GM21737 (cell line): ENCODE data around the gene SELENON.

Experiments used
- ATAC-seq: cut with Tn5 transposase; IDR thresholded peaks from one replicate; pipeline ENCODE4 v1.9.1; 2021; ENCODE audit warnings: mild to moderate bottlenecking, moderate library complexity; ENCODE audit not compliant: unreplicated experiment

The SELENON gene, protein sequence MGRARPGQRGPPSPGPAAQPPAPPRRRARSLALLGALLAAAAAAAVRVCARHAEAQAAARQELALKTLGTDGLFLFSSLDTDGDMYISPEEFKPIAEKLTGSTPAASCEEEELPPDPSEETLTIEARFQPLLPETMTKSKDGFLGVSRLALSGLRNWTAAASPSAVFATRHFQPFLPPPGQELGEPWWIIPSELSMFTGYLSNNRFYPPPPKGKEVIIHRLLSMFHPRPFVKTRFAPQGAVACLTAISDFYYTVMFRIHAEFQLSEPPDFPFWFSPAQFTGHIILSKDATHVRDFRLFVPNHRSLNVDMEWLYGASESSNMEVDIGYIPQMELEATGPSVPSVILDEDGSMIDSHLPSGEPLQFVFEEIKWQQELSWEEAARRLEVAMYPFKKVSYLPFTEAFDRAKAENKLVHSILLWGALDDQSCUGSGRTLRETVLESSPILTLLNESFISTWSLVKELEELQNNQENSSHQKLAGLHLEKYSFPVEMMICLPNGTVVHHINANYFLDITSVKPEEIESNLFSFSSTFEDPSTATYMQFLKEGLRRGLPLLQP

DNA sequence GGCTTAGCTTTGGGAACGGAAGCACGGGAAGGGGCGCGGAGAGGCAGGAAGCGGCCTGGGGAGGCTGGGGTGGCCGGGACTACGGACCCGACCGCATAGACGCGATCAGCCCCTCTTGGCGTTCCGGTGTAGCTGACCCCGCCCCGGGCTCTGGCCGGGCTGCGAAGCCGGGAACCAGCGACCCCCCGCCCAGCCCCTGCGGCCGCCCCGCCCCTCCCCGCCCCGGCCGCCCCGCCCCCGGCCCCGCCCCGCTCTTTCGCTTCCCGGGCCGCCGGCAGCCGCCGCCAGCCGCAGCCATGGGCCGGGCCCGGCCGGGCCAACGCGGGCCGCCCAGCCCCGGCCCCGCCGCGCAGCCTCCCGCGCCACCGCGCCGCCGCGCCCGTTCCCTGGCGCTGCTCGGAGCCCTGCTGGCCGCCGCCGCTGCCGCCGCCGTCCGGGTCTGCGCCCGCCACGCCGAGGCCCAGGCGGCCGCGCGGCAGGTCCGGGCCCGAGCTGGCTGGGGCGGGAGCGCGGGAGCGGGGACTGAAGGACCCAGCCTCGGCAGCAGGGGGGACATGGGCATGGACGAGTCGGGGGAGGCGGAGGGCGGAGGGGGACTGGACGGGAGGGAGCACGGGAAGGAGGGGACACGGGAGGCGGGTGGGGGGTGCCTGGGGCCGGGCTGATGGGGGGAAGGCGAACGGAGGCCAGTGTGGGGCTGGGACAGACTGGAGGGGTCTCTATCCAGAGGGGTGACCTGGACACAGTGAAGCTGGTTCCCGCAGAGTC lies at the start of gene SELENON:
TSS of gene SELENON (plus strand) at position 259 of the 768 bp plus-strand sequence. CDS start at position 297, 38 bp downstream.
- ATAC-seq: no peak

DNA sequence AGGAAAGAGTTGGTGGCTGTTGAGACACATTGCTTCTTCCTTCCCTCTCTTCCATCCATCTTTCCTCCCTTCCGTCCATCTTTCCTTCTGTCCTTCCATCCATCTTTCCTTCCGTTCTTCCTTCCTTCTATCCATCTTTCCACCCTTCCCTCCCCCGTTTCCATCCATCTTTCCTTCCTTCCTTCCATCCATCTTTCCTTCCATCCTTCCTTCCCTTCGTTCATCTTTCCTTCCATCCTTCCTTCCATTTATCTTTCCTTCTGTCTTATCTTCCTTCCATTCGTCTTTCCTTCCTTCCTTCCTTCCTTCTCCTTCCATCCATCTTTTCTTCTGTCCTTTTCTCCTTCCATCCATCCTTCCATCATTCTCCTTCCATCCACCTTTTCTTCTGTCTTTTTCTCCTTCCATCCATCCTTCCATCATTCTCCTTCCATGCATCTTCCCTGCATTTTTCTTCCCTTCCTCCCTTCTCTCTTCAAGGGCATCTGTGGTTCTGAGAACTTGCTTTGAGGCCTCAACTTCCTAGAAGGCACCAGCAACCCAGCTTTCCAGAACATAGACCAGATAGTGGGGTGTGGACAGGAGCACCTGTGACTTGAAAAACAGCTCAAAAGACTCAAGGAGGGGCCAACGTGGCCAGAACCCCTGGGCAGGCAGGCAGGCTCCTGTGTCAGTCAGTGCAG lies 48.9 kb upstream of the SELENON start:
- ATAC-seq: no peak

DNA sequence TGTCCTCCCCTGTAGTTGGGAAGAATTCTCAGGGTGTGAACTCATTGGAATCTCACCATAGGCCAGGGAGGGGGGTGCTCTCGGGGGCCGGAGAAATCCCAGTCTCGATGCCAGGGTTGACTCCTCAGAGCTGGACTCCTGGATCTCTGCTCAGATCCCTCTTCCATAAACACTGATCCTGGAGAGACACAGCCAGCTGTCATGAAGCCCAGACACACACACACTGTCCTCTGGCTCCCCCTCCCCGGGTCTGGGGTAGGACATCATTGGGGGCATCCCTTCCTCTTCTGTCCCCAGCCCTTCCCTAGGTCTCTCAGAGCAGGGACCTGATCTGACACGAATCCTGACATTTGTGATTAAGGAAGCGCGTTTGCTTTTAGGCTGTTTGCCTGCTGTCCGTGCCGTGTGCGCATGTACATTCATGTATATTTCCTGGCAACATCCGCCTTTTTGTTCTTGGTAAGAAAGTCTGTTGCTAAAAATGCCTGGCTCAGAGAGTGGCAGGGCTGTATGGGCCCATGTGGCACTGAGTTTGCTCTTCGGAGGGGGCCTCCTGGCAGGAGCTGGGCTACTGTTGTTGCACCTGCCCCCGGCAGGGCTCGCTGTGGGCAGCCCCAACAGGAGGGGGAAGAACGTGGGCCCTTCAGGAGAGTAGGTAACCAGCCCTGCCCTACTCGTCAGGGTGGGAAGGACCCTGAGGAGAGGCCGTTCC lies 45.4 kb upstream of the SELENON start:
- ATAC-seq: no peak

DNA sequence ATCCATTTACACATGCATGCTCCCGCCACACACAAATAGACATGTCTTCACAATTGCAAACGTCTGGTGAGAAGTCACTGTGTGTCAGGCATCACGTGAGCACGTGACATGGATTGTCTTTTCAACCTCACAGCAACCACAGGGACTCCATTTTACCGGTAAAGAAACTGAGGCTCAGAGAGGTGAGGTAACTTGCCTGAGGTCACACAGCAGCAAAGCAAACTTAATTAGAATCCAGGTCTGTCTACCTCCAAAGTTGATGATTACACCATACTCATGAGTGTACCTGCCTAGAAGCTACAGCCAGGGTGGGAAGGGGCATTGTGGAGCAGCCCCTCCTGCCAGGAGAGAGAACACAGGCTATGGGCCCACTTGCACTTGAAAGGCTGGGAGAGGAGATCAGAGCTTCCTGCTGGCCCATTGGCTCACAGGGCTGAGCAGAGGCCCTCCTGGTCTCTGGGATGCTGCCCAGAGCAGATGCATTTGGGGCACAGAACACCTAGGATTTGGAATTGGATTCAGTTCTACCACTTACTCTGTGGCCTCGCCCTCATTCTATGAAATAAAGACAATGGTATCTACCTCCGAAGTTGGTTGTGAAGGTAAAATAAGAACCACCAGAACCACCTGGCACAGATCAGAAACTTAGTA lies 44.4 kb upstream of the SELENON start:
- no peak for ATAC-seq

DNA sequence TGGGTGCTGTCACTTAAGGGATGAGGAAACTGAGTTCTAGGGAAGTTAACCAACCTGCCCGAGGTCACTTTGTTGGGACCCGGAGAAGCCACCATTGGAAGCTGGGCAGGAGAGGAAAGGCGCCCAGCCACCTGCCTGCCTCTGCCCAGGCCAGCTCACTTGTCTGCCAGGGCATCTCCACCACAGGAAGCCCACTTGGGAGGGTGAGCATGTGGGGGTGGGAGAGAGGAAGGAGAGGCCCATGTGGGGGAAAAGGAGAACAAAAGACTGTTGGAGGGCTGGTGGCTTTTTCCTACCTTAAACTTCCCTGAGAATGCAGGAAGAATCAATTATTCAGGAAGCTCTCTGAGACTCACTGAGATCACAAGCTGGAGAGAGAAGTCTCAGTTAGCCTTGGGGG lies 43.8 kb upstream of the SELENON start:
- no peak for ATAC-seq

DNA sequence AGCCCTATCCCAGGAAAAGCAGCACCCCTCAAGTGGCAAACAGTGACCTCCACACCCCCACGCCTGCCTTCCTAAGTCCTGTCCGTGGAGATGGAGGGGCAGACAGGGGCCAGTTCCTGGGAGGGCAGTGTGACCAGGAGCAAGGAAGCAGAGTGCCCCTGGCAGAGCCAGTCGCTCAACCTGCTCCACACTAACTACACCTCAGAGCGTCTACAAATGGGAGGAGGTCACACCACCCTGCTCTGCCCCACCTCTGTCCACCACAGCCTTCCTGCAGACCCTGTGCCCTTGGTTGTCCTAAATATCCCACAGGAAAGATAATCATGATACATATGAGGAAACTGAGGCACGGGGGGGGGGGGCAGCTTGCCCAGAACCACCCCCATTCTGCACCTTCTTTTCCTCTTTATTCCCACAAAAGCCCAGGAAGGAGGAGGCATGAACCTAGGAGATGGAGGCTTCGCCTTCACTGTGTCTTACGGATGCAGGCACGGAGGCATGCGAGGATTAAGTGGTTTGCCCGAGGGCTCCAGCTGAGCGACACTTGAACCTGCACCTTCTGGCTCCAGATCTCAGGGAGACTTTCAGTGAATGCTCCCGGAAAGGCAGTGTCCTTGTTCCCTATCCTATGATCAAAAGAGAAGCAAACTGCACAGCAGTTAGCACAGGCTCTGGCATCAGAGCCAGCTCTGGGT lies 42.7 kb upstream of the SELENON start:
- no peak for ATAC-seq

DNA sequence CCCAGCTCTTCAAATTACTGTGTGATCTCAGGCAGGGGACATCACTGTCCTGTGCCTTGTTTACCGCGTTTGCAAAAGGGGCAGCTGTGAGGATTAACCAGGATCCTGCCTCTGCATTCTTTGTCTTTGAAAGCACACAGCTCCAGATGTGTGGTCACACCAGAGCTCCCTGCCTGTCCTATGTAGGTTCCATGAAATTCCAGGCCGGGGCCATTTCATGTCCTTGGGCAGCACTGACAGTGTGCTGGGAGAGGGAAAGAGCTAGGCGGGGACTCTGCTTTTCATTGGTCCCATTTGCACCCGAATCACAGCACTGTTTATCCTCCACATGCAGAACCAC lies 42.2 kb upstream of the SELENON start:
- ATAC-seq: no peak

DNA sequence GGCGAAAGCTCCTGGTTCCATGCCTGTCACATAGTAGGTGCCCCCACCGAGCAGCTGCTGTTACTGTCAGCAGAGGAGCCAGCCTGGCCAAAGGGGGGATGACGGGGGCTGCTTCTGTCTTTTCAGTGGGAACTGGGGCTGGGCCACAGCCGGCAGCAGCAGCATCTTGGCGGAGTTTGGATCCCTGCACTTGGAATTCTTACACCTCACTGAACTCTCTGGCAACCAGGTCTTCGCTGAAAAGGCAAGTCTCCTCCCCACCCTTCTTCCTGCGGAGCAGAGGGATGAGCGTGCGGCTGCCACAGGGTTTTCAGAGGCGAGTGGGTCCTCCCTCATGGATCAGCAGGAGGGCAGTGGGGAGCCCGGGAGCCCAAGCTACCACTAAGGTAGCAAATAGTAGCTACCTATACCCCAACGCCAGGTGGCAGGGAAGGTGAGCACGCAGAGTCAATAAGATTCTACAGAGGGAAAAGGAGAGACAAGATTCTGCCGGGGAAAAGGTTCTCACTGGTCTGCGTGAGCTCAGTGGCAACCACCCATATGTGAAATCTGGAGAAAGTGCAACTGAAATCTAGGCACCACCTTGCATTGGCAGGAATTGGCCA lies 41.4 kb upstream of the SELENON start:
- no peak for ATAC-seq

DNA sequence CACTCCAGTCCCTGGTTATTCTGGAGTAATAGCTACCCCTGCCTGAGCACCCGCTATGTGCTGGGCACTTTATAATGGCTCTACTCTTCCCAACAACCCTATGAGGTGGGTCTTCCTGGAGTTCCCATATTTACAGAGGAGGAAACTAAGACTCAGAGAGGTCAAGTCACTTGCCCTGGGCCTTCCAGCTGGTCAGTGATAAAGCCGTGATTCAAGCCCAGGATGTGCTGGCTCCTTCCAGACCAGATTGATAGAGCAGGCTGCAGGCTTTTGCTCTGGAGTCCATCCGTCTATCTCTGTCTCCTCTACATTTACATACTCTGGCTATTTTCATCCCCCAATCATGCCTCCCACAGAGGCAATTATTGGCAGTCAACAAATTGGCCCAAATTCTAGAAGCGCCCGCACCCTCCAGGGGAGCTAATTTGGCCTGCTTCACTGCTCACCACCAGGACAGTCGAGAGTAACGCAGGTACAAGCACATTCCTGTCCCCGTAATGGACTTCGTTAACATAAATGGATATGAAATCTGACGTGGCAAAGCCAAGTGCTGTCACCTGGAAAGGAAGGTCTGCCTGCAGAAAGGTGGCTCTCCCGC lies 39.8 kb upstream of the SELENON start:
- no peak for ATAC-seq

DNA sequence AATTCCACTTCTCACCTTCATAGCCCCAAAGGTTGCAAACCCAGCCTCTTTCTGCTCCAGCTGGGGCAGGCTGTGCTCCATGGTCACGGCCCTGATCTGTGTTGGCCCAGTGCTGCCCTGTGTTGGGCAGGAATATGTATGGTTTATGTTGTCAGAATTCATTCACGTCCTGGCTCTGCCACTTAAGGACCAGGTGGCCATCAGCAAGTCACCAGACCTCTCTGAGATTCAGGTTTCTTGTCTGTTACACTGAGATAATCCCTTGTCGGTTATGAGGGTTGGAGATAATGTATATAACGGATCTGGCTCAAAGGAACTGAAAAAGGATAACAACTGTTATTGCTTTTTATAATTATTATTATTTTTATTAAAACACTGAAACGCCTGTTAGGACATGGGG lies 39.1 kb upstream of the SELENON start:
- no peak for ATAC-seq

DNA sequence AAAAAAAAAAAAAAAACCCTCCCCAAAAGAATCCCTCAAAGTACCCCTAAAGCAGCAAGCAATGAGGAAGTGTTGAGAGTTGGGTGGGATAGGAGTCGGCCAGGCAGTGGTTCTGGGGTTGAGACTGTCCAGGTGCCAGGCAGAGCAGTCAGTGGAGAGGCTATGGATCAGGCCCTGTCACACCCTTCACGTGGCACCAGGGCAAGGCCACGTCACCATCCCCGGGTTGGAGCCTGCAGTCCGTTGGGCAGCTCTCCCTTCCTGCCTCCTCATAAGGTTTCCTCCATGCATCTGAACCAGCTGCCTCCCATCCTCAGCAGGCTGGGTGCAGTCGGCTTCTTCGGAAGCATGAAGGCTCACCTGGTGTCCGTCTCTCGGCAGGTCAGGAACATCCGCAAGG lies 36.5 kb upstream of the SELENON start:
- no peak for ATAC-seq

DNA sequence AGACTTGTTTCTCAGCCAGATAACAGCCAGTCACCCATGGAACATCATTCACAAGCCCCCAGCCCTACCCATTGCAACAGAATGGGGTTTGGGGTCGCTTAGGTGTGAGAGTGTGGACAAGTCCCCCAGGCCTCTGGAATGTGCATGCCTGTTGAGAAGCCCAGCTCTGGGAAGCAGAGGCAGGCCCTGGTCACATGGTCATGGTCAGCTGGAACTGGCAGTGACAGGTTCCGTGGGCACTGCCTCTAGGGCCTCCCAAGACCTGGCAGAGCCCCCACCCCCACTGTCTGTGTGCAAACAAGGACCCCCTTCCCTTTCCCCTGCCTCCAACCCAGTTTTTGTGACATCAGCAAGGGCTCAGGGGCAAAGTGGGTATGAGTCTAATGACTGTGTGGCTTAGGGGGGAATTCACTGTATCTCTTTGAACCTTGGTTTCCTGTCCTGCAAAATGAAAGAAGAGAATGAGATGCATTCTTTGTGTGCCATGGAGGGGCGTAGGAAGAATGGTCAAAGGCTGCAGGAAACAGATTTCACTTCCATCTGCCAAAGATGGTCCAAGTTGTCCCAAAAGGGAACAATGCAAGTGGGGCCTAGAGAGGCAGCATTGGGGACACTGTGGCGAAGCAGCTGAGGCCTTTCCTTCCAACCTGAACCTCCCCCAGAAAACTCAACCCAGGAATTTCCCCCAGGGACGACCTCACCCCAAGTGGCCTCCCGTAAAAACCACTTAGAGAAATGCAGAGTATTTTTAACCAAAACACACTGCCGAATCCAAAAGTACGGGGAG lies 34.7 kb upstream of the SELENON start:
- no peak for ATAC-seq

DNA sequence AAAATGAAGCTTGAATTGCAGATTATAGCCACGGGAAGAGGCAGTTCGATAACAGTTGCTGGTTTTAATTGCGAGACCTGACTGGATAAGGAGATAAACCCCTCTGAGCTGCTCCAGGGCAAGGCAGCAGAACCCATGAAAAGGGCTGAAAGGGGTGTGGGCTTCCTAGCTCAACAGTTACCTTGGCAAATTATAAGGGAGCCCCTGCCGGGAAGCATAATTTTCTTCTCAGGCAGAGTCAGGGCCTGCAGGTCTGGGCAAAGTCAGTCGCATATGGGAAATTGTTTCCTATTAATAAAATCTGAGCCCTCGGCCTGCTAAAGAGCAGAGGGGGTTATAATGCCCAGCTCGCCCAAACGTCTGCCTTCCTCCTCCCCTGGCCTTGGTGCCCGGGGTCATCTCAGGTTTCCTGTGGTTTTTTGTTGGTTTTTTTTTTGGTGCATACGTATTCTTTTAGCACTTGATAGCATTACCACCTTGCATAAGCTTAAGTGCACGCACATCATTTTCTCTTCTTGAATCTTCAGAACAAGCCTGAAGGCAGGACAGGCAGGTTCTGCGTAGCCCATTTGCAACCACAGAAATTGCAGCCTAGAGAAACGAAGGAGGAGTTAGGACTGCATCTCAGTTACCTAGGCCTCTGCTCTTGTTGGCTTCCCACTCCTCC lies 33.9 kb upstream of the SELENON start:
- ATAC-seq: no peak

DNA sequence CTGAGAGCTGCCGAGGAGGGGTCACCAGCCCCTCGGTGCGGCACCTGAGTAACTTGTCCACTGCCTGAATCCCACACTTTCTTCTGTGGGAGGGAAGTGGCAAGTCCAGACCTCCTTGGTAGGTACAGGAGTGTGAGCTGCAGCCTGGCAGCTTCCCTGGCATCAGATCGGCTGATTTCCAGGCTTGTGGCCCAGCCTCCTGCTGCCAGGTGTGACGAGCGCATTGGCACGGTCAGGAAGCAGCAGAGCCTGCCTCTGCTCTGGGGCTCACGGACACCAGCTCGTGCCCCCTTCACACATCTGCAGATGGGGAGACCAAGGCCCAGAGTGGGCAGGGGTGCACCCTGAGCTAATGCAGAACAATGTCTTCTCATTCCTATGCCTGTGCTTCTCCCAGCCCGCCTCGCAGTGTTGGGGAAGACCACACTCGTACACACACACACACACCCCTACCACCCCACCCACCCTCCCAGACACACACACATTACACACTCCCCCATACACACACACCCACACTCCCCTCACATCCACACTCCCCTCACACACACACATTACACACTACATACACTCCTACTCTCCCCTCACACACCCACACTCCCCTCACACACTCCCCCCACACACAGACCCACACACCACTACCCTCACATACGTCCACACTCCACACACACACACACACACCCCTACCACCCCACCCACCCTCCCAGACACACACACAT lies 33.1 kb upstream of the SELENON start:
- ATAC-seq: no peak

DNA sequence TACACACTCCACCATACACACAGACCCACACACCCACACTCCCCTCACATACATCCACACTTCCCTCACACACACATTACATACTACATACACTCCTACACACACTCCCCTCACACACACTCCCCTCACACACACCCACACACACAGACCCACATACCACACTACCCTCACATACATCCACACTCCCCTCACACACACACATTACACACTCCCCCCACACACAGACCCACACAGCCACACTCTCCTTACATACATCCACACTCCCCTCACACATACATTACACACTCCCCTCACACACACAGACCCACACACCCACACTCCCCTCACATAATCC lies 32.6 kb upstream of the SELENON start:
- no peak for ATAC-seq

DNA sequence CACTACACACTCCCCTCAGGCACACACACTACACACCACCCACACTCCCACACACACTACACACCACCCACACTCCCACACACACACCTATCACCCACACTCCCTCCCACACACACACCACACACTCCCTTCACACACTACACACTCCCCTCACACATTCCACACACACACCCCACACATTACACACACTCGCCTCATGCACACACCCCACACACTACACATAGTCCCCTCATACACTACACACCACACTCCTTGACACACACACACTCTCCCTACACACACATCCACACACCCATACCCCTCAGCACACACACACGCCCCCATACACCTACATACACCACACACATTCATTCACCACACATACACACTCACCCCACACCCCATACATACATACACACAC lies 31.0 kb upstream of the SELENON start:
- ATAC-seq: no peak
